GM18867 (cell line): Measurements from ENCODE around the gene ALDH5A1.

Experiments used
- ATAC-seq: cut with Tn5 transposase; IDR thresholded peaks from one replicate; pipeline ENCODE4 v1.9.1; 2021; ENCODE audit warnings: mild to moderate bottlenecking, moderate library complexity; ENCODE audit not compliant: unreplicated experiment

ALDH5A1 gene

DNA sequence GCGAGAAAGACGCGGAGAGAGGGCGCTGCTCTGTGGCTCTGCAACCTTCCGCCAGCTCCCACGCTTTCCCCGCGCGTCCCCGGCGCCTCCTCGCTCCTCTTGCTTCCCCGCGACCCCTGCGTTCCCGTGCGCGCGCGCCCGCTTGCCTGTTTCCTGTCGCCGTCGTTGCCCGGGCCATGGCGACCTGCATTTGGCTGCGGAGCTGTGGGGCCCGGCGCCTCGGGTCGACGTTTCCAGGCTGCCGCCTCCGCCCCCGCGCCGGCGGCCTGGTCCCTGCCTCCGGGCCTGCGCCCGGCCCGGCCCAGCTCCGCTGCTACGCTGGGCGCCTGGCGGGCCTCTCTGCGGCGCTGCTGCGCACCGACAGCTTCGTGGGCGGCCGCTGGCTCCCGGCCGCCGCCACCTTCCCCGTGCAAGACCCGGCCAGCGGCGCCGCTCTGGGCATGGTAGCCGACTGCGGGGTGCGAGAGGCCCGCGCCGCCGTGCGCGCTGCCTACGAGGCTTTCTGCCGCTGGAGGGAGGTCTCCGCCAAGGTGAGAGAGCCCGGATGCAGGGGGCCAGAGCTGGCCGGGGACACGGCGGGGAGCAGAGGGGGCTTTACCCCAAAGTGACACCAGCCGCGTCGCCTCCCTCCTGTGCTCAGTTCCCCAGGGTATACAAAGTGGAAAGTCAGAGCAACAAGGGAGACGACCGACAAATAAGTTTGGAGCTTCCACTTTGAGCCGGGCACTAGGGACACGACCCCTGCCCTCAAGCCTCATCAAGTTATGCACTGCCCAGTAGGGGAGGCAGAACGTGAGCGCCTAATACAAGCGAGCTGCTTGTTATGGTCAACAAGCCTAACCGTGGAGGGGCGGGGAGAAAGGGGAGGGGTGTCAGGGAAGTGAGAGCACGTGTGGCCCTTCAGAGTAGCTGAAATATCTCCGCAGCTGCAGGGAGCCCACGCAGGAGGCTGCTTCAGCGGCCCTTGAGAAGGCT is at the start of gene ALDH5A1:
TSS of gene ALDH5A1 (plus strand) at position 149 of the 975 bp plus-strand sequence. CDS start at position 177, 28 bp downstream.
- ATAC-seq: peak; percentile 66

DNA sequence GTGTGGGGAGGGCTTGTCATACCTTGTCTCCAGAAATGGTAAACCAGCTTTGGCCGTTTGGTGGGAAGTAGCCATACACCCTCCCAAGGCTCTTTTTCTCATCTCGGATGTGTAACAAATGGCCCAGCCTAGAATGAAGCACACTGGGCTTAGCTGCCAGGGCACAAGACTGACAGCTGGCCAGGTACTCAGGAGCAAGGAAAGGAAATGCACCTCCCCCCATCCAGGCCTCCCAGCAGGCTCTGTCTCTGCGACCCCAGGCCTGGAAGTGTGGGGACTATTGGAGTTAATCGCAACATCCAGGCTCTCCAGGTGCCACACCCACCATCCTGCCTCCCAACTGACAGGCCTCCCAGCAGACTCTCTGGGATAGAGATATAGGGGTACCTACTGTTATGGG is 49.1 kb upstream of the ALDH5A1 start:
- no peak for ATAC-seq

DNA sequence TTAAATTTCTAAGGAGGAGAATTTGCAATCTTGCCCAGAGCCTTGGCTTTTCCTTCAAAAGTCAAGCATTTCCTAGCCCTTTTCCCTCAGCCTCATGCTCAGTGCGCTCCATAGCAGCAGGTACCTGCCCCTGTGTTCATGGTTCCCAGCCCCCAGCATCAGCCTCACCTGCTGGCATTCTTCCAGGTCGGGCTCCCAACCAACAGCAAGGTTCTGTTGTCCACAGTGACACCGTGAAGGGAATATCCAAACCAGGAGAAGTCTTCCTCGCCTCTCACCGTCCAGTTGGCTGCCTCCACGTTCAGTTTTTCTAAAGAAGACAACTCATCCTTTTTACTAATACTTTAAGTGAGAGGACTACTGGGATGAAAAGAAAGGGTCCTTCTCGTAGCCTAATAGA is 48.1 kb upstream of the ALDH5A1 start:
- no peak for ATAC-seq

DNA sequence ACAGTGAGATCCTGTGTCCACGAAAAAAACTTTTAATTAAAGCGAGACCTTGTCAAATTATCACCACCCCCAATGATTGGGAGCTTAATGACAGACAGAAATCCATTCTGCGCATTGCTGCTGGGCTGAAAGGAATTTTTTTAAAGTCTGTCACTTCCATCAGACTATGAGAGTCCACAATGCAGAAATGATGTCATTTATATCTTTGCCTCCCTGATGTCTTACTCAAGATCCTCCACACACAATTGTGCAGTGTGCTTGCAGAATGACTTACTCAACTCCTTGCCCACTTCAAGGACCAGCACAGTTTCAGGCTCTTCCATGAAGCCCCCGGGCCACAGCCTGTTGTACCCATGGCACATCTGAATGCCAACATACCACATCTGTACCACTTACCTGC is 46.4 kb upstream of the ALDH5A1 start:
- ATAC-seq: no peak

DNA sequence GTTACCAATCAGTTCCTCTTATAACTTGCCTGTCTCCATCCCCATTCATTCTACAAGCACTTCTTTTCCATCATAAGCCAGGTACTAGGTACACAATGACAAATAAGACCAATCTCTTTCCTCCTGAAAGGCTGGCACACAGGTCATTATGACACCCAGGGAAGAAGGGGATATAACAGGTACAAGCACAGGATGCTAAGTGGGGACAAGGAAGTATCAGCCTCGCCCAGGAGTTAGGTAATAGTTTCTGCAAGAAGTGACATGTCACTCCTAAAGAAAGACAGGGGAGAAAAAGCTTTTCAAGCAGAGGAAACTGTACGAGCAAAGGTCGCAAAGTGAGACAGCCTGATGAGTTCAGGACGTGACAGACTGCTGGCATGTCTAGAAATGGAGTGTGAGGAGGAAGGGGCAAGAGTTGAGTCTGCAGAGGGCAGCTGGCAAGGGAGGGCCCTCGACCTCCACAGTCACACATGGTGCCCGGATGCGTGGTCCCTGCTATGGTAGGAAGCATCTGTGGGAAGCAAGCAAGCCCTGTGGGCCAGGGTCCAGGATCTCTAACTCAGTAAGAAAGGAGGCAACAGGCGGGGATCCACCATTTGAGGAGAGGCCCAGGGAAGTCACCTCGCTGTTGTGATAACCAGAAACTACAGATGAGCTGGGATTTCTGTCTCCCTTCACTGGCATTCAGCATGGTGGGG is 45.8 kb upstream of the ALDH5A1 start:
- ATAC-seq: no peak

DNA sequence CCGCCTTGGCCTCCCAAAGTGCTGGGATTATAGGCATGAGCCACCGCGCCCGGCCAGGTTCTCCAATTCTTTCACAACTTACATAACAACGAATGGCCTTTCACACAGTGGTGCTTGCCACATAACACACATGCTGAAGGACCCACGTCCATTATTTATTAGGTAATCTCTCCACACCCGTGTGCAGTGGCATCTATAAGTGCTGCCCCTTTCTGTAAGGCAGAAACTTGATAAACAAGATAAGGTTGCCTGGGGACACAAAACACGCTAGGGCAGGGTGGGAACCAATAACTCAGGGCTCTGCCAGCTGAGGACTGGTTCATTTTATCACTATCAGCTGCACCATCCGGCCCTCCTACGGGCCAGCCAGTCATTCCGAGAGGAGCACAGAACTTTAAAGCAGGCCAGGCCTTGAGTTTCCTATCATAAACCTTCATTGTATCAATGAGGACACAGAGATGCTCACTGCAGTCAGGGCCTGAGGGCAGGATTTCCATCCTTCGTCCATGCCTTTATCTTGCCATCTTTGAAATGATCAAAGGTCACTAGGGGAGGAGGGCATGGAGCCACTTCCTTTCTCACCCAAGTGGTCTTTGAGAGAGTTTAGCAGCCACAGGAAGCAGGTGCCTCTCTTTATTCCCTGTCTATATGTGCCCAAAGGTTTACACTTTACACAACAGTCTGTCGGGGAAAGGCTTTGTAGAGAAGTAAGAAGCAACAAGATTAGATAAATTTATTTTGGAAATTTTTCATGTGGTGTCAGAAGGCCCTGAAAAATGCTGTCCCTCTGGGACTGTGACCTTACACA is 43.0 kb upstream of the ALDH5A1 start:
- no peak for ATAC-seq

DNA sequence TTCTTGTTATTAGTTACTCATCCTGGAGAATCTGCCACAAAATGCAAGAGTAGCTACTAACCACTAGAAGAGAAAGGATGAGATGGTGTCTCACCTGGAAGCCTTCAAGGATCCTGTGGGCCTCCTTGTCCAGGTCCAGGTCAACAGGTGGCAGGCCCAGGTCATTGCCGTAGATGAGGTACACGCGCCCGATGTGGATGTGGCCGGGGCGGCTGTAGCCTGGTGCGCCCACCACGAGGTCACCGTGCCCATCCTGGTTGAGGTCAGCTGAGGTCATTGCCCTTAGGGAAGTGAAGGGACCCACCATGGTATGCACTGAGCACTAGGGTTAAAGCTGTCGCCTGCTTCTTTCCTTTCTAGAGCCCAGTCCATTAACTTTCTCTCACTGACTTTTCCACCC is 40.8 kb upstream of the ALDH5A1 start:
- ATAC-seq: no peak

DNA sequence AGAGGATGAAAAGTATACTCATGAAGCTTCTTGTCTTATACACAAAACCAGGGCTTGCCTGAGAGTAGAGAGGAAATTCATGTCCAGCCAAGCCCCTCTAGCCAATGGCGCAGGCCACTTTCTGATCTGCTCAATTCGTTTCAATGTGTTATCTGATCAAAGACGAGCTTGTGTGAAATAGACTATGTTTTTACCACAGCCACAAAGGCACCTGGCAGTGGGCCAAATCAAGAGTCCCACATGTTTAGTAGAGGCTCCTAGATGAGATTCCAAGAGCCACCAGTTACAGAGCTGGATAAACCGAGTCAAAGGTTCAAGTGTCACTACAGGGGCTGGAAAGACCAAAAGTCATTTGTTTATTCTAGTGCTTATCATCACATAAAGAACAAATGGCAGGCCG is 40.3 kb upstream of the ALDH5A1 start:
- no peak for ATAC-seq

DNA sequence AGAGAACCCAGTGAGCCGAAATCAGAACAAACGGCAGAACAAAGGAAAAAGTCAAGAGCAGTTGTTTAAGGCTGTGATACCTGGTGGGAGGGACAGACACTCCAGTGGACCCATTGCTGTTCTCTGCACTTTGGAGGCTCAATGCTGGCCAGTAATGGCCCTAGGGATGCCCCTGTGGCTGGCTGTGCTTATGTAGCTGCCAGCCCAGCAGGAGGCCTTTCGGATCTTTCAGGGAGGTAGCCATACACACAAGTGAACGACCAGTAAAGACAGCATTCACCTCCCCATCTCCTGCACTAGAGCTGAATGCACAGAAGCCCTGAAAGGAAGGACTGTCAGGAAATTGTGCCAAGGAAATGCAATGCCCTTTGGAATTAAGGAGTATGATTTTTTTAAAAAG is 39.7 kb upstream of the ALDH5A1 start:
- no peak for ATAC-seq

DNA sequence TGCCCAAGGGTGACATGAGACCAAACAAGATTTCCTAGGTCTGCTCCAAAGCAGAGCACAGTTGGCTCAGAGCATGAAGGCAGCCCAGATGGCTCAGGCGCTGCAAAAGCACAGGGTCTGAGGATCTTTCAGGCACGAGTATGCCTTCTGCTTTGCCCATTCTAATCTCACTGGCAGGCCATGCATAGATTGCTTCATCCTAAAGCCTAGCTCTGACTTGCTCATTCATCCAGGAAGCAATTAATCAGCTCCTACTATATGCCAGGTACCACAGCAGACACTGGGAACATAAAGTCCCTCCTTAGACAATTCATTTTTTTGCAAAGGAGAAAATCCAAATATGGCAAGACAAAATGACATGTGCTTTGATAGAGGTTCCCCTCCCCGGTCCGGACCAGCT is 36.6 kb upstream of the ALDH5A1 start:
- no peak for ATAC-seq

DNA sequence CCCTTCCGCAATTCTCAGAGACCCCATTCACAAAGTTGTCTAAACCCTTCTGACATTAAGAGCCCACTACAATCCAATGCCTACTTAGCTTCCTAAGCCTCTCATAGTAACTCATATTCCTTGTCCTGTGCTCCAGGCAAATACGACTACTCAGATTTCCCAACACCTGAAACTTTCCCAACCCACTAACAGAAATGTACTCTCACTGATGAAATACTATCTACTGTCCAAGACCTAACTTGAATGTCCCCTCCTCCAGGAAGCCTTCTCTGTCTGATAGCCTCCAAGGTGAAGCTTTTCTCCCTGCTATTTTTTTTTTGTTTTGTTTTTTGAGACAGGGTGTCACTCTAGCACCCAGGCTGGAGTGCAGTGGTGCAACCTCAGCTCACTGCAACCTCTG is 35.8 kb upstream of the ALDH5A1 start:
- ATAC-seq: no peak

DNA sequence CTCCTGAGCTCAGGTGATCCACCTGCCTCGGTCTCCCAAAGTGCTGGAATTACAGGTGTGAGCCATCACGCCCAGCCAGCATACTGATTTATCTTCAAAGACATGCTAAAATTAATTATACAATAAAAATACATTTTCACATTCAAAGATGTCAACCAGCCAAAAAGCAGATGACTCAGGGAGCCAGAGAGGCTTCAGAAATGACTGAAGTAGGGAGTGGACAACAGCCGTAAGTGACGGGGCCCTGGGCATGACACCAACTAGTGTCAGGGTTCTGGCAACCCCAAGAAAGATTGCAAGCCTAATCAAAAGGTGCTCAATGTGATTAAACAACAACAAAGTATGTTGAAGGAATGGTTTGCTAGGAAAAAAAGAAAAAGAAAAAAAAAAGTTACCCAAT is 33.8 kb upstream of the ALDH5A1 start:
- no peak for ATAC-seq

DNA sequence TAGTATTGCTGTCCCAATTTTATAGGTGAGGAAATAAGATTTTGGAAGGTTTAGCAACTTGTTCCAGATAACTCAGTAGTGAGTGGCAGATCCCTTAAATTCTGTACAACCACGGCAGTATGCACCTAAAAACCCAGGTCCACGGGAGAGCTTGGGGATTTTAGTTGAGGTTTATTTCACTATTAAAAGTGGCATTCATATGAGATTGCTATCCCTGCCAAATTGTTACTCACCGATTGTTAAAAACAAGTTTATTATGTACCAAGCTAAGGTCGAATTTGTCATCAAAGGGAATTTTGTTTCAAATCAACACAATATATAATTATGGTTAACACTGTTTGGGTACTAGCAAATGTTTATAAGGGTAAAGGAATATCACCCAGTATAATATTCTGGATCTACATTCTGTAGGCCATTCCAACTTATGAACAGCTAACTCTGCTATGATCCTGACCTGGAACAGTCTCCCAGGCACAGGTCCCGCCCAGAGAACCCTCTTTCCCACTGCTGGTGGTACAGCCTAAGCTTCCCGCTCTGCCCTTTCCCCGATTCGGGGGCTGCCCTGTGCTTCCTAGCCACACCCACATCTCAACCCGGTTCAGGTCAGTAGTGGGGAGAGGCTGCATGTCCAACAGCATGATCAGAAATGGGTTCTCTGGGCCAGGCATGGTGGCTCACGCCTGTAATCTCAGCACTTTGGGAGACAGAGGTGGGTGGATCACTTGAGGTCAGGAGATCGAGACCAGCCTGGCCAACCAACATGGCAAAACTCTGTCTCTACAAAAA is 30.3 kb upstream of the ALDH5A1 start:
- no peak for ATAC-seq

DNA sequence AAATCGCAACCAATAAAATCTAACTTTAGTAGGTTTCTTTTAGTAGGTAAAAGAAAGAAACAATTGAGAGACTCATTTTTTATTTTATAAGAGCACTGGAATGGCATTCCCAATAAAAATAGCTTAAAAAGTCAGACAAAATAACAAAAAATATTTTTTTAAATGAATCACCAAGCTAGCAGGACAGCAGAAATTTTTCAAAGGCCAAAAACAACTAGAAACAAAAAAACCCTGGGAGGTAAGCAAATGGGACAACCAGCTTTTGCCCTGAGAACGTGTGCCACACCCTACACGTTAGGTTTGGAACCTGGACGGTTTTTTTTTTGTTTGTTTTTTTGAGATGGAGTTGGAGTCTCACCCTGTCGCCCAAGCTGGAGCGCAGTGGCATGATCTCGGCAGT is 25.0 kb upstream of the ALDH5A1 start:
- ATAC-seq: no peak

DNA sequence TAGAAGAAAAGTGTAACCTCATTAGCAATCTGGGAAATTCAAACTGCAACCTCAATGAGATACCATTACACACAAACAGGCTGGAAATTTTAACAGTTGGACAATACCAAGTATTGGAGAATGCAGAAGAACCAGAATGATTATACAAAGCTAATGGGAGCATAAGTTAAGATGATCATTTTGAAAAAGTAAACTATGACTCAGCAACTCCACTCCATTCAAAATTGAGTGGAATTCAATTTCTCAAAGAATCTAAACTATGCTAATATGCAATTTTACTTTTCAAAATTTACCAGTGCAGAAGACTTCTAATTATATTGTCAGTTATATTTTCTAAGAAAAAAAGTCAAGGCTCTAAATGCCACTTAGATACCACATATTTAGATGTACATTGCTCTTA is 22.6 kb upstream of the ALDH5A1 start:
- ATAC-seq: no peak

DNA sequence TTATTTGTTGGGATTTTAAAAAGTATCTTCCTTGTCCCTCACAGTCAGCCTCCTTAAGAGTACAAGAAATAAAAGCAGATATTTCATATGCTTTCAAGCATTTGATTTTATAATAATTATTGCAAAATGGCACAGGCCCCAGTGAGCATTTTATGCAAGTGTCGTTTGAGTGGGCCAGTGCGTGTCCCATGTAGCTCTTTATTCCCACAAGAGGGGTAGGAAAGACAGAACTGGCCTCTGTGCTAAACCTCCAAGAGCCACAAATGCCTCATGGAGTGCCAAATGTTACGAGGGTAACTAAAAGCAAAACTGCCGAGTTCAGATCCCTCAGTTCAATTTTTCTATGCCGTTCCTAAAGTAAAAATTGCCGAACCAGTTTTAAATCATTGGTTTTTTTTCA is 18.1 kb upstream of the ALDH5A1 start:
- ATAC-seq: no peak

DNA sequence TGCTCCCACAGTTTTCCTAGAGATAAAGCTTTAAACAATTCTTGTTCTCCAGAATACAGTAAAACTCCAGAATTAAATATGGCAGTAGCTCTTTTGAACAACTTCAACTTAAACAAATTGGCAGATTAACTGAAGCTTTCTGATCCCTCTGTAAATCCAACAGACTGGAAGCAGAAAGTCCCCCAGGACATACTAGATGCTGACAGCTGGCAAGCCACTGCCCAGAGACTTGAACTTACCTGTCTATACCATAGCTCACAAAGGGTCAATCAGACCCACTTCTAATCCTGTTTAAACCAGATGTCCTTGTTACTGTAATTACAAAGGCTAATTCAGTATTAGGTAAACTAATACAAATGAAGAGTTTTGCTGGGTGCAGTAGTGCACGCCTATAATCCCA is 17.7 kb upstream of the ALDH5A1 start:
- ATAC-seq: no peak

DNA sequence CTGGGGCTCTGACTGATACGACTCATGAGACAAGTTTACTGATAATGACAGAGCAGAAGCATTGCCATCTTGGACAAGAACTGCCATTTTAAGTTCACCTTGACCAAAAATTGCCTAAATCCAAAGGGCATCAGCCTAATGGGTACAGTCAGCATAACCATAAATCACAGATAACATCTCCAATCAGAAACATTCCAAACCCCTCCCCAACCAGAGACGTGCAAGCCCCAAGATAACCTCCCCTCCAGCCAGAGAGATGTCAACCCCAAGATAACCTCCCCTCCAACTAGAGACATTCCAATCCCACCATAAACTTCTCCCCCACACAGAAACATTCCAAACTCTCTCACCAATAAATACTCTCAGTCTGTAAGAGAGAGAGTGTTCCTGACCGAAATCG is 15.9 kb upstream of the ALDH5A1 start:
- no peak for ATAC-seq

DNA sequence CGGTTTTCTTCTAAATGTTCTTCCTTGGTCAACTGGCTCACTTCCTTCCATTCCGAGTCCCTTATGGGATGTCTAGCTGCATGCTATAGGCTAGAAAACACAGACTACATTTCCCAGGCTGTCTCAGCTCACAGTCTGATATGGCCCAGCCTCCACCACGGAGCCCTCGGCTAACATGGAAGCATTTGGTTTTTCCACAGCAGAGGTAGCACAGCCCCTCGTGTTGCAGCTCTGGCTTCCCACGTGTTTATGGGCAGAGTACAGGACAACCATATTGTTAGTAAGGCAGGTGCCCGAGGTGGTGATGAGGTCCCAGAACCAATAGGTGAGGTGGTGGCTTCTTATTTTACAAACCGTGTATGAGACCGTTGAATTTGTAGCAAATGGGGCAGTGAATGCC is 14.1 kb upstream of the ALDH5A1 start:
- no peak for ATAC-seq

DNA sequence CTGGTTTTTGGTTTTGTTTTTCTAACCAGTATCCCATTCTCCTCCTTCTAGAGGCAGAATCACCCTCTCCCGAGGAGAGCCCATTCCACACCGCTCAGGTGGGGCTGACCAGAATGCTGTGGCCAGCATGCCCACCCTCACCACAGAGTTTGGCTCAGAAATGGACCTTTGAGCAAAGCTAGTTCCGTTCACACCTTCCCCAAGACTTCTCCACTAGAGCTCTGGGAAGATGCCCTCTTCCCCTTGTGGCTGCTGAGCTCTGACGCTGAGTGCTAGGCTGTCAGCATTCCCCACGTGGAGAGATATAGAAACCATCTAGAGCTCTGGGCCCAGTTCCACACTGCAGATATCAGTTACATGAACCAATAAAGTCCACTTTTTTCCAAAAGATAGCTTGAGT is 13.3 kb upstream of the ALDH5A1 start:
- ATAC-seq: no peak
